K562 (cell line): ENCODE data around the gene BIN1. TPM values are rescaled to one million over a fixed set of nuclear protein-coding genes. Genes with fewer than 3 reads are reported as not detected.

ENCODE experiments used
- BRF2 ChIP-seq: IDR thresholded peaks from 3 replicates; pipeline ENCODE4 v1.6.1; 2011; ENCODE audit warnings: borderline replicate concordance, mild to moderate bottlenecking; ENCODE audit not compliant: insufficient read length, insufficient read depth
- EZH2 ChIP-seq: IDR thresholded peaks from 2 replicates; pipeline ENCODE4 v1.6.1; 2012; ENCODE audit warnings: low read depth, mild to moderate bottlenecking, inconsistent platforms, low read length, borderline replicate concordance
- FIP1L1 ChIP-seq: fragments of 200-400 bp; formaldehyde crosslinking; IDR thresholded peaks from 2 replicates; pipeline ENCODE4 v1.6.1; 2018; ENCODE audit warnings: mild to moderate bottlenecking, low read depth, low read length; ENCODE audit not compliant: poor library complexity, severe bottlenecking
- HDAC6 ChIP-seq: IDR thresholded peaks from 2 replicates; pipeline ENCODE4 v1.6.1; 2012; ENCODE audit warnings: low read depth, mild to moderate bottlenecking, control low read depth, inconsistent platforms, low read length, moderate library complexity
- MXI1 ChIP-seq: IDR thresholded peaks from 2 replicates; pipeline ENCODE4 v1.6.1; 2011; ENCODE audit warnings: low read depth, mild to moderate bottlenecking, improper control_type of control experiment, low read length
- NFATC3 ChIP-seq: fragments of 450-650 bp; IDR thresholded peaks from 2 replicates; pipeline ENCODE4 v1.6.1; 2017; ENCODE audit warnings: mild to moderate bottlenecking
- OTX1 ChIP-seq: fragments of 450-650 bp; formaldehyde crosslinking; IDR thresholded peaks from 2 replicates; pipeline ENCODE4 v1.4.0; 2022; ENCODE audit warnings: mild to moderate bottlenecking
- RAD21 ChIP-seq, 2 experiments: fragments of 250-450 bp in 1 of 2; fragments of 450-650 bp in 1 of 2; sonication (Bioruptor Pico) in 1 of 2; formaldehyde crosslinking in 1 of 2; IDR thresholded peaks in 1 of 2; conservative IDR thresholded peaks in 1 of 2; 2 replicates each; pipeline versions ENCODE4 v1.4.0 to v1.8.0; 2020 to 2022; ENCODE audit warnings: mild to moderate bottlenecking in 2 of 2, moderate library complexity in 1 of 2
- STAG1 ChIP-seq: sonication (generic); formaldehyde crosslinking; IDR thresholded peaks from 2 replicates; pipeline ENCODE4 v1.5.0; 2020; ENCODE audit warnings: missing genetic modification reagents, borderline replicate concordance
- ZNF134 ChIP-seq: fragments of 250-450 bp; sonication (Bioruptor Pico); conservative IDR thresholded peaks from 2 replicates; pipeline ENCODE4 v1.4.0; 2020
- ZNF431 ChIP-seq: sonication (generic); formaldehyde crosslinking; IDR thresholded peaks from 2 replicates; pipeline ENCODE4 v1.8.0; 2022; ENCODE audit warnings: mild to moderate bottlenecking, missing genetic modification reagents
- ZNF512 ChIP-seq: IDR thresholded peaks from 2 replicates; pipeline ENCODE4 v1.6.1; 2016; ENCODE audit warnings: missing genetic modification characterization, missing compliant biosample characterization
- polyA plus RNA-seq, 8 experiments: library from polyadenylated mRNA; depleted of rRNA in 4 of 8; stranded (reverse) in 5 of 8; unstranded in 3 of 8; fragments of >200 nt; fragmentation: Nextera tagmentation in 2 of 8; fragmentation: Illumina TruSeq in 1 of 8; extraction: Ambion mirVana in 2 of 8; extraction: Trizol in 1 of 8; gene quantifications; 2 replicates each; pipeline versions ENCODE4 v1.2.1 to v1.2.3, GENCODE V29; 2011 to 2014; ENCODE audit warnings: inconsistent platforms in 1 of 8, missing spikeins in 1 of 8
- total RNA-seq, 7 experiments: library from RNA; depleted of rRNA in 6 of 7; stranded (reverse); fragments of >200 nt in 6 of 7; fragmentation: Illumina TruSeq in 2 of 7; extraction: Trizol in 2 of 7; gene quantifications; 2 replicates each; pipeline versions ENCODE4 v1.2.1 to v1.2.3, GENCODE V29; 2011 to 2021; ENCODE audit warnings: low replicate concordance in 1 of 7
- TF ChIP-seq, protein P1 (sequence below), 3 experiments: fragments of 200-800 bp in 1 of 3; fragments of 250-450 bp in 1 of 3; fragments of 450-650 bp in 1 of 3; sonication (Bioruptor Pico) in 1 of 3; sonication (Bioruptor generic) in 1 of 3; formaldehyde crosslinking in 1 of 3; IDR thresholded peaks; 2 replicates each; pipeline versions ENCODE4 v1.6.1 to v1.8.0; 2016 to 2022; ENCODE audit warnings: mild to moderate bottlenecking in 2 of 3, missing genetic modification characterization in 2 of 3, missing compliant biosample characterization in 1 of 3, moderate library complexity in 1 of 3
- TF ChIP-seq, protein P2 (sequence below): sonication (generic); formaldehyde crosslinking; IDR thresholded peaks from 2 replicates; pipeline ENCODE4 v1.8.0; 2022; ENCODE audit warnings: mild to moderate bottlenecking, missing genetic modification reagents
- TF ChIP-seq, protein P3 (sequence below): fragments of 250-450 bp; sonication (Bioruptor Pico); IDR thresholded peaks from 2 replicates; pipeline ENCODE4 v1.5.0; 2021

Gene BIN1
- total and polyA plus RNA-seq, 9 of the 15 experiments (the other 6 are each of a cell fraction or from before 2014, with no cell fraction given) = 0.04 to 2.8 (median 0.79) TPM; not detected in 1

DNA sequence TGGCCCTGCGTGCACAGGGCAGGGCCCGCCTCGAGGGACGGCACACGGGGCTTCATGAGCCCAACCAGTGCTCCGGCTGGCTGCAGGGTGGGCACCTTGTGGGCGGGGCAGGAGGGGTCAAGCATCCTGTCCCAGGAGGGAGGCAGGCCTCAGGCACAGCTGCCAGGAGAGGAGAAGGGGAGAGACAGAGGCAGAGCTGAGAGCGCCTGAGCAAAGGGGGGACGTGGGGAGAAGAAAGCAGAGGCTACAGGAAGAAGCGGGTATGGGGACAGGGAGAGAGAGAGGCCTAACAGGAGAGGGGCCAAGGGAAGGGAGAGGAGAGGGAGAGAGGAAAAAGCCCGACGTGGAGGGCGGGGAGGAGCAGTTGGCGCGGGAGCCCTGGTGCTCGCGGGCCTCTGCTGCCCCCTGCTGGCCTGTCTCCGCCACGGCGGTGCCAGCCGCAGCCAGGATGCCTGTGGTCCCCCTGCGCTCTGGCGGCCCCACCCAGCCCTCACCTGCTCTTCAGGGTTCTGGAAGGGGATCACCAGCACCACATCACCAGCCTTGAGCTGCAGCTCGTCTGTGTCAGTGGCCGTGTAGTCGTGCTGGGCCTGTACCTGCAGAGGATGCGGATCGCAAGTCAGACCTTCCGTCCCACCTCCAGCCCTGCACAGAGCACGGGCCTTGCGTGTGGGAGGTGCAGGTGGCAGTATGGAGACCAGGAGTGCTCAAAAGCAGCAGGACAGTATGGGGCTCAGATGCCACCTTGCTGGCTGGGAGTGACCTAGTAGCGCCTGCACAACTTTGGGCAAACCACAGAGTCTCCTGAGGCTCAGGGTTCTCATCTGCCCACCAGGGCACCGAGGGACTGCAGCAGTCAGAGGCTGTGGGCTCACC lies 56.8 kb downstream of the BIN1 start (continued):
- TF ChIP-seq ZNF512 (tag) = no peak
- TF ChIP-seq NFATC3 = no peak
- no peak for TF ChIP-seq BRF2
- TF ChIP-seq ZNF431 (CRISPR knock-in tag) = no peak
- TF ChIP-seq STAG1 (CRISPR knock-in tag) = peak; percentile 91; the same call in 1 of the 2 replicates
- TF ChIP-seq EZH2 = no peak
- no peak for TF ChIP-seq MXI1
- TF ChIP-seq, protein P1, sequence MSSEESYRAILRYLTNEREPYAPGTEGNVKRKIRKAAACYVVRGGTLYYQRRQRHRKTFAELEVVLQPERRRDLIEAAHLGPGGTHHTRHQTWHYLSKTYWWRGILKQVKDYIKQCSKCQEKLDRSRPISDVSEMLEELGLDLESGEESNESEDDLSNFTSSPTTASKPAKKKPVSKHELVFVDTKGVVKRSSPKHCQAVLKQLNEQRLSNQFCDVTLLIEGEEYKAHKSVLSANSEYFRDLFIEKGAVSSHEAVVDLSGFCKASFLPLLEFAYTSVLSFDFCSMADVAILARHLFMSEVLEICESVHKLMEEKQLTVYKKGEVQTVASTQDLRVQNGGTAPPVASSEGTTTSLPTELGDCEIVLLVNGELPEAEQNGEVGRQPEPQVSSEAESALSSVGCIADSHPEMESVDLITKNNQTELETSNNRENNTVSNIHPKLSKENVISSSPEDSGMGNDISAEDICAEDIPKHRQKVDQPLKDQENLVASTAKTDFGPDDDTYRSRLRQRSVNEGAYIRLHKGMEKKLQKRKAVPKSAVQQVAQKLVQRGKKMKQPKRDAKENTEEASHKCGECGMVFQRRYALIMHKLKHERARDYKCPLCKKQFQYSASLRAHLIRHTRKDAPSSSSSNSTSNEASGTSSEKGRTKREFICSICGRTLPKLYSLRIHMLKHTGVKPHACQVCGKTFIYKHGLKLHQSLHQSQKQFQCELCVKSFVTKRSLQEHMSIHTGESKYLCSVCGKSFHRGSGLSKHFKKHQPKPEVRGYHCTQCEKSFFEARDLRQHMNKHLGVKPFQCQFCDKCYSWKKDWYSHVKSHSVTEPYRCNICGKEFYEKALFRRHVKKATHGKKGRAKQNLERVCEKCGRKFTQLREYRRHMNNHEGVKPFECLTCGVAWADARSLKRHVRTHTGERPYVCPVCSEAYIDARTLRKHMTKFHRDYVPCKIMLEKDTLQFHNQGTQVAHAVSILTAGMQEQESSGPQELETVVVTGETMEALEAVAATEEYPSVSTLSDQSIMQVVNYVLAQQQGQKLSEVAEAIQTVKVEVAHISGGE (CRISPR knock-in tag; IDR thresholded peaks at IDR 0.05) = no peak
- no peak for TF ChIP-seq ZNF134 (CRISPR knock-in tag)
- peak; percentile 72 to 86 for TF ChIP-seq RAD21 (CRISPR knock-in tag; conservative IDR thresholded peaks at IDR 0.05 in 1 of 2, IDR thresholded peaks at IDR 0.05 in 1 of 2)
- TF ChIP-seq OTX1 (CRISPR knock-in tag) = 0 out of 2 replicates have a peak, but pooled peaks have one; percentile 45
- TF ChIP-seq, protein P2, sequence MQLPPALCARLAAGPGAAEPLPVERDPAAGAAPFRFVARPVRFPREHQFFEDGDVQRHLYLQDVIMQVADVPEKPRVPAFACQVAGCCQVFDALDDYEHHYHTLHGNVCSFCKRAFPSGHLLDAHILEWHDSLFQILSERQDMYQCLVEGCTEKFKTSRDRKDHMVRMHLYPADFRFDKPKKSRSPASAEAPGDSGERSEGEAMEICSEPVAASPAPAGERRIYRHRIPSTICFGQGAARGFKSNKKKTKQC (CRISPR knock-in tag) = no peak
- no peak for TF ChIP-seq HDAC6
- no peak for TF ChIP-seq FIP1L1
- TF ChIP-seq, protein P3, sequence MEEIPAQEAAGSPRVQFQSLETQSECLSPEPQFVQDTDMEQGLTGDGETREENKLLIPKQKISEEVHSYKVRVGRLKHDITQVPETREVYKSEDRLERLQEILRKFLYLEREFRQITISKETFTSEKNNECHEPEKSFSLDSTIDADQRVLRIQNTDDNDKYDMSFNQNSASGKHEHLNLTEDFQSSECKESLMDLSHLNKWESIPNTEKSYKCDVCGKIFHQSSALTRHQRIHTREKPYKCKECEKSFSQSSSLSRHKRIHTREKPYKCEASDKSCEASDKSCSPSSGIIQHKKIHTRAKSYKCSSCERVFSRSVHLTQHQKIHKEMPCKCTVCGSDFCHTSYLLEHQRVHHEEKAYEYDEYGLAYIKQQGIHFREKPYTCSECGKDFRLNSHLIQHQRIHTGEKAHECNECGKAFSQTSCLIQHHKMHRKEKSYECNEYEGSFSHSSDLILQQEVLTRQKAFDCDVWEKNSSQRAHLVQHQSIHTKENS (CRISPR knock-in tag) = no peak
